WTC11 (cell line): Measurements from ENCODE around the gene LAMA4. TPM values are rescaled to one million over a fixed set of nuclear protein-coding genes. Genes with fewer than 3 reads are reported as not detected.

Source experiments
- ATAC-seq: fragments of 200-7000 bp; cut with Tn5 transposase; 2 replicates; pipeline ENCODE4 v1.10.0; 2021; ENCODE audit warnings: mild to moderate bottlenecking, moderate library complexity
- CTCF ChIA-PET: fragments of 300-600 bp; sonication (Branson Sonifier 250); formaldehyde crosslinking; loops from one replicate; lab custom pipeline; 2021; ENCODE audit warnings: antibody characterized with exemption; lab: Charles Lee
- POLR2A ChIA-PET: fragments of 350-600 bp; sonication (Branson Sonifier 250); formaldehyde crosslinking; loops from one replicate; lab custom pipeline; 2021; ENCODE audit warnings: antibody characterized with exemption; lab: Charles Lee
- DNase-seq: peaks from one replicate; pipeline ENCODE4 v3.0.0; 2021; ENCODE audit warnings: low spot score
- H3K27ac Mint-ChIP-seq: 2 replicates; pipeline ENCODE4 v1.8.0; 2021; ENCODE audit warnings: mixed read lengths
- H3K27me3 Mint-ChIP-seq: 2 replicates; pipeline ENCODE4 v1.8.0; 2021; ENCODE audit warnings: low read depth, mild to moderate bottlenecking, moderate library complexity, mixed read lengths
- H3K36me3 Mint-ChIP-seq: 2 replicates; pipeline ENCODE4 v1.8.0; 2021; ENCODE audit warnings: mixed read lengths
- H3K4me1 Mint-ChIP-seq: 2 replicates; pipeline ENCODE4 v1.8.0; 2022; ENCODE audit warnings: mixed read lengths
- H3K4me3 Mint-ChIP-seq: 2 replicates; pipeline ENCODE4 v1.8.0; 2021; ENCODE audit warnings: mild to moderate bottlenecking, moderate library complexity, mixed read lengths
- H3K9me3 Mint-ChIP-seq: 2 replicates; pipeline ENCODE4 v1.8.0; 2021; ENCODE audit warnings: mixed read lengths
- EMX1 ChIP-seq: fragments of 250-450 bp; sonication (Bioruptor Pico); IDR thresholded peaks from 2 replicates; pipeline ENCODE4 v1.8.0; 2021; ENCODE audit warnings: mild to moderate bottlenecking
- ERG ChIP-seq: fragments of 250-450 bp; sonication (Bioruptor Pico); IDR thresholded peaks from 2 replicates; pipeline ENCODE4 v1.8.0; 2021; ENCODE audit warnings: mild to moderate bottlenecking
- ESRRA ChIP-seq: sonication (generic); formaldehyde crosslinking; IDR thresholded peaks from 2 replicates; pipeline ENCODE4 v1.8.1; 2022; ENCODE audit warnings: mild to moderate bottlenecking, missing genetic modification reagents, borderline replicate concordance
- GTF2I ChIP-seq: fragments of 250-450 bp; sonication (Bioruptor Pico); conservative IDR thresholded peaks from 2 replicates; pipeline ENCODE4 v1.4.0; 2021; ENCODE audit warnings: mild to moderate bottlenecking
- IRF1 ChIP-seq: sonication (generic); formaldehyde crosslinking; IDR thresholded peaks from 2 replicates; pipeline ENCODE4 v1.8.0; 2023; ENCODE audit warnings: missing genetic modification reagents
- IRF2 ChIP-seq: sonication (generic); formaldehyde crosslinking; IDR thresholded peaks from 2 replicates; pipeline ENCODE4 v1.8.0; 2022; ENCODE audit warnings: low read depth, missing genetic modification reagents, borderline replicate concordance
- JAZF1 ChIP-seq: fragments of 250-450 bp; sonication (Bioruptor Pico); IDR thresholded peaks from 2 replicates; pipeline ENCODE4 v1.9.0; 2021; ENCODE audit warnings: moderate library complexity, mild to moderate bottlenecking, inconsistent platforms
- NFE2L1 ChIP-seq: sonication (generic); formaldehyde crosslinking; IDR thresholded peaks from 2 replicates; pipeline ENCODE4 v1.8.1; 2023; ENCODE audit warnings: missing genetic modification reagents
- NFYB ChIP-seq: sonication (generic); formaldehyde crosslinking; conservative IDR thresholded peaks from 2 replicates; pipeline ENCODE4 v1.8.0; 2022; ENCODE audit warnings: low read depth, missing genetic modification reagents
- NR2C2 ChIP-seq: sonication (generic); formaldehyde crosslinking; IDR thresholded peaks from 2 replicates; pipeline ENCODE4 v1.8.0; 2022; ENCODE audit warnings: mild to moderate bottlenecking, missing genetic modification reagents
- PRRX2 ChIP-seq: fragments of 250-450 bp; sonication (Bioruptor Pico); IDR thresholded peaks from 2 replicates; pipeline ENCODE4 v1.8.0; 2021; ENCODE audit warnings: mild to moderate bottlenecking
- USF2 ChIP-seq: sonication (generic); formaldehyde crosslinking; IDR thresholded peaks from 2 replicates; pipeline ENCODE4 v1.8.1; 2023; ENCODE audit warnings: mild to moderate bottlenecking, missing genetic modification reagents, moderate library complexity
- ZMAT4 ChIP-seq: fragments of 250-450 bp; sonication (Bioruptor Pico); IDR thresholded peaks from 2 replicates; pipeline ENCODE4 v1.9.0; 2021; ENCODE audit warnings: mild to moderate bottlenecking
- ZNF423 ChIP-seq: fragments of 250-450 bp; sonication (Bioruptor Pico); IDR thresholded peaks from 2 replicates; pipeline ENCODE4 v2.1.2; 2022; ENCODE audit warnings: mild to moderate bottlenecking, moderate library complexity
- ZNF425 ChIP-seq: fragments of 250-450 bp; sonication (Bioruptor Pico); conservative IDR thresholded peaks from 2 replicates; pipeline ENCODE4 v1.9.0; 2021; ENCODE audit warnings: mild to moderate bottlenecking
- total RNA-seq: library from RNA; stranded (reverse); gene quantifications from 3 replicates; pipeline ENCODE4 v1.2.3, GENCODE V29; 2021

The LAMA4 gene
- total RNA-seq, 1 experiment from 2014 or later: 1.6 TPM

- Mint-ChIP-seq H3K9me3 (peaks cover 6% of the 10 kb centered on the region), H3K4me1 (peaks cover 30% of the 10 kb centered on the region), H3K36me3 (no peaks in the 10 kb centered on the region), H3K27me3 (no peaks in the 10 kb centered on the region), H3K4me3 (no peak overlapping the region), H3K27ac (no peak overlapping the region)
- POLR2A ChIA-PET: no interaction called here
- ATAC-seq (no peak), DNase-seq (no peak)
- TF ChIP-seq PRRX2: no peak
- CTCF ChIA-PET: no interaction called here
Observed at GRCh38 chr6:112215488-112216284, 38.7 kb downstream of the LAMA4 start.

- POLR2A ChIA-PET: no interaction called here
- Mint-ChIP-seq H3K4me1 (peaks cover 30% of the 10 kb centered on the region), H3K9me3 (peaks cover 12% of the 10 kb centered on the region), H3K27me3 (no peaks in the 10 kb centered on the region), H3K4me3 (no peak overlapping the region; the same call in 1 of the 2 replicates), H3K36me3 (no peaks in the 10 kb centered on the region), H3K27ac (no peak overlapping the region)
- DNase-seq (no peak), ATAC-seq (no peak)
- CTCF ChIA-PET: no interaction called here
- no peak for TF ChIP-seq ERG
Observed at GRCh38 chr6:112214739-112215269, 39.6 kb downstream of the LAMA4 start.

- H3K4me1 Mint-ChIP-seq: peaks cover 32% of the 10 kb centered on the region
- no peak for ATAC-seq
- DNase-seq: no peak
- CTCF ChIA-PET: no interaction called here
- TF ChIP-seq ZMAT4 (CRISPR knock-in tag) (no peak), ESRRA (CRISPR knock-in tag) (no peak), NFE2L1 (CRISPR knock-in tag) (no peak), USF2 (CRISPR knock-in tag) (no peak), NFYB (CRISPR knock-in tag) (no peak), NR2C2 (no peak), JAZF1 (CRISPR knock-in tag) (no peak), IRF2 (CRISPR knock-in tag) (no peak), IRF1 (CRISPR knock-in tag) (no peak), ZNF423 (no peak), EMX1 (no peak), GTF2I (CRISPR knock-in tag) (no peak), ZNF425 (CRISPR knock-in tag) (no peak)
- TF ChIP-seq, all 79 proteins: peak for 0
- no peaks in the 10 kb centered on the region for H3K27me3 Mint-ChIP-seq
- H3K27ac Mint-ChIP-seq: no peak overlapping the region
- H3K9me3 Mint-ChIP-seq: peaks cover 23% of the 10 kb centered on the region
- no peak overlapping the region for H3K4me3 Mint-ChIP-seq
- H3K36me3 Mint-ChIP-seq: no peaks in the 10 kb centered on the region; the same call in 1 of the 2 replicates
- POLR2A ChIA-PET: no interaction called here
Observed at GRCh38 chr6:112210852-112211251, 43.5 kb downstream of the LAMA4 start.
